Esophagus muscularis mucosa (tissue), 4 donors: ENCODE results near the gene PITPNM1.

Source experiments
- EP300 ChIP-seq: sonication (generic); formaldehyde crosslinking; IDR thresholded peaks from one replicate; pipeline ENCODE4 v1.6.1; 2017; ENCODE audit warnings: antibody characterized with exemption
- POLR2A ChIP-seq: fragments of 450-650 bp; IDR thresholded peaks from one replicate; pipeline ENCODE4 v1.6.1; 2017; ENCODE audit warnings: antibody characterized with exemption, moderate library complexity, mild to moderate bottlenecking, low read depth
- POLR2AphosphoS5 ChIP-seq, 2 donors: sonication (generic); formaldehyde crosslinking; IDR thresholded peaks; one replicate each; pipeline ENCODE4 v1.6.1; 2017; ENCODE audit warnings: antibody characterized with exemption in 2 of 2
- TF ChIP-seq, protein P1 (sequence below), 3 experiments: fragments of 200-600 bp in 2 of 3; fragments of 450-650 bp in 1 of 3; sonication (generic) in 2 of 3; IDR thresholded peaks; one replicate each; pipeline ENCODE4 v1.5.1; 2017 to 2019; ENCODE audit warnings: antibody characterized with exemption in 3 of 3, mild to moderate bottlenecking in 2 of 3, moderate library complexity in 1 of 3

- TF ChIP-seq, protein P1, sequence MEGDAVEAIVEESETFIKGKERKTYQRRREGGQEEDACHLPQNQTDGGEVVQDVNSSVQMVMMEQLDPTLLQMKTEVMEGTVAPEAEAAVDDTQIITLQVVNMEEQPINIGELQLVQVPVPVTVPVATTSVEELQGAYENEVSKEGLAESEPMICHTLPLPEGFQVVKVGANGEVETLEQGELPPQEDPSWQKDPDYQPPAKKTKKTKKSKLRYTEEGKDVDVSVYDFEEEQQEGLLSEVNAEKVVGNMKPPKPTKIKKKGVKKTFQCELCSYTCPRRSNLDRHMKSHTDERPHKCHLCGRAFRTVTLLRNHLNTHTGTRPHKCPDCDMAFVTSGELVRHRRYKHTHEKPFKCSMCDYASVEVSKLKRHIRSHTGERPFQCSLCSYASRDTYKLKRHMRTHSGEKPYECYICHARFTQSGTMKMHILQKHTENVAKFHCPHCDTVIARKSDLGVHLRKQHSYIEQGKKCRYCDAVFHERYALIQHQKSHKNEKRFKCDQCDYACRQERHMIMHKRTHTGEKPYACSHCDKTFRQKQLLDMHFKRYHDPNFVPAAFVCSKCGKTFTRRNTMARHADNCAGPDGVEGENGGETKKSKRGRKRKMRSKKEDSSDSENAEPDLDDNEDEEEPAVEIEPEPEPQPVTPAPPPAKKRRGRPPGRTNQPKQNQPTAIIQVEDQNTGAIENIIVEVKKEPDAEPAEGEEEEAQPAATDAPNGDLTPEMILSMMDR (IDR thresholded peaks at IDR 0.05), result no peak
- no peak for TF ChIP-seq POLR2AphosphoS5 (IDR thresholded peaks at IDR 0.05)
- TF ChIP-seq EP300, result no peak
- TF ChIP-seq POLR2A, result no peak
These were observed 11.4 kb downstream of the PITPNM1 start for GRCh38 chr11:67493548-67494370.
